Measurements from ENCODE around the gene CLDN22.

- TF ChIP-seq POLR2A (IDR thresholded peaks at IDR 0.05) (no peak), CTCF (IDR thresholded peaks at IDR 0.05) (no peak)
These were observed 15.4 kb upstream of the CLDN22 start for GRCh38 chr4:183335369-183335940.

Measured in lower leg skin (tissue), 3 donors.